ENCODE measurements around the gene LRRC41. TPM values are rescaled to one million over a fixed set of nuclear protein-coding genes. Genes with fewer than 3 reads are reported as not detected.
"Not testable (repeated sequence)": the region's sequence is repeated elsewhere in the genome, so short reads cannot be mapped to it uniquely, and the experiment has no call there.

LRRC41 gene
- total and polyA plus RNA-seq, 8 donors = 21.6 to 110 (median 42.7) TPM

DNA sequence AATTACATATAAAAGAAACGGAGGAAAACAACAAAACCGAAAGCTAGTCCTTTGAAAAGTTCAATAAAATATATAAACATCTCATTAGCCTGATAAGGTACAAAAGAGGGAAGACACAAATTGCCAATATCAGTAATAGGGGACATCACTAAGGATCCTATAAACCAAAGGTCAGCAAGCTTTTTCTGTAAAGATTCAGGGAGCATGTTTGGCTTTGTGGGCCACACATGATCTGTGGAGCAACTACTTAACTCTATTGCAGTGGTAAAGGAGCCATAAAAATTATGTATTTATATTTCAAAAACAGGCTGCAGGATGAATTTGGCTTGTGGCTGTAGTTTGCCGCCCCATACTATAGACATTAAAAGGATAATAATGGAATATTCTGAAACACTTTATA lies 31.7 kb upstream of the LRRC41 start:
- no peak overlapping the region for H3K4me3 ChIP-seq
- no peaks in the 10 kb centered on the region for H3K27me3 ChIP-seq
- DNase-seq = no peak
- no peaks in the 10 kb centered on the region for H3K36me3 ChIP-seq
- 82 to 95% (median 85%) methylated on average over 3 of the region's 3 CpGs for WGBS, 5 donors
- TF ChIP-seq EP300 (IDR thresholded peaks at IDR 0.05) (no peak), POLR2AphosphoS5 (IDR thresholded peaks at IDR 0.05) (no peak), POLR2A (IDR thresholded peaks at IDR 0.05) (no peak), CTCF (IDR thresholded peaks at IDR 0.05) (no peak)
- no peak overlapping the region for H3K27ac ChIP-seq
- H3K4me1 ChIP-seq = peaks cover 0 to 10% (median 4%) of the 10 kb centered on the region in 4 donors
- H3K9me3 ChIP-seq = no peaks in the 10 kb centered on the region
- intact Hi-C loops (cut with DNase I; ENCODE audit: low total_unique reads) = no loop called here

- intact Hi-C loops (cut with DNase I; ENCODE audit: low total_unique reads) = no loop called here
- DNase-seq = no peak
- no peaks in the 10 kb centered on the region for H3K4me1 ChIP-seq
- H3K9me3 ChIP-seq = no peaks in the 10 kb centered on the region
- TF ChIP-seq POLR2AphosphoS5 (IDR thresholded peaks at IDR 0.05) = no peak
- no peak for TF ChIP-seq EP300 (IDR thresholded peaks at IDR 0.05)
- no peak for TF ChIP-seq CTCF (IDR thresholded peaks at IDR 0.05)
- no peak for TF ChIP-seq POLR2A (IDR thresholded peaks at IDR 0.05)
- no peak overlapping the region for H3K27ac ChIP-seq
- H3K36me3 ChIP-seq = no peaks in the 10 kb centered on the region
- no peaks in the 10 kb centered on the region for H3K27me3 ChIP-seq
- WGBS, 5 donors = 71 to 92% (median 85%) methylated on average over 2 of the region's 2 CpGs
- H3K4me3 ChIP-seq = no peak overlapping the region
Observed at GRCh38 chr1:46334030-46334384, 30.6 kb upstream of the LRRC41 start.

GRCh38 chr1:46333300-46334029 lies 30.0 kb upstream of the LRRC41 start:
- intact Hi-C loops (cut with DNase I; ENCODE audit: low total_unique reads) = no loop called here
- Histone ChIP-seq H3K36me3 (no peaks in the 10 kb centered on the region), H3K9me3 (no peaks in the 10 kb centered on the region), H3K27ac (no peak overlapping the region), H3K27me3 (no peaks in the 10 kb centered on the region), H3K4me1 (no peaks in the 10 kb centered on the region), H3K4me3 (no peak overlapping the region)
- WGBS, 5 donors = 70 to 84% (median 74%) methylated on average over 7 to 9 of the region's 9 CpGs
- DNase-seq = peak in 1 of 2 donors; percentile 52
- no peak for TF ChIP-seq POLR2AphosphoS5 (IDR thresholded peaks at IDR 0.05)
- no peak for TF ChIP-seq POLR2A (IDR thresholded peaks at IDR 0.05)
- TF ChIP-seq EP300 (IDR thresholded peaks at IDR 0.05) = no peak
- TF ChIP-seq CTCF (IDR thresholded peaks at IDR 0.05) = no peak

GRCh38 chr1:46331786-46332540 lies 28.5 kb upstream of the LRRC41 start:
- H3K9me3 ChIP-seq; DNase-seq; intact Hi-C loops (cut with DNase I; ENCODE audit: low total_unique reads); H3K36me3 ChIP-seq; H3K4me3 ChIP-seq; H3K27me3 ChIP-seq; H3K4me1 ChIP-seq: not testable (repeated sequence)
- peak overlapping the region in 2 of 5 donors; percentile 27 to 38 for H3K27ac ChIP-seq
- WGBS, 5 donors = 70 to 83% (median 75%) methylated on average over 24 of the region's 24 CpGs

- H3K36me3 ChIP-seq; DNase-seq; H3K4me1 ChIP-seq; H3K4me3 ChIP-seq; H3K9me3 ChIP-seq; H3K27me3 ChIP-seq; intact Hi-C loops (cut with DNase I; ENCODE audit: low total_unique reads); H3K27ac ChIP-seq: not testable (repeated sequence)
- 83 to 89% (median 86%) methylated on average over 2 of the region's 2 CpGs for WGBS, 5 donors
Observed at GRCh38 chr1:46330381-46330780, 27.0 kb upstream of the LRRC41 start.

DNA sequence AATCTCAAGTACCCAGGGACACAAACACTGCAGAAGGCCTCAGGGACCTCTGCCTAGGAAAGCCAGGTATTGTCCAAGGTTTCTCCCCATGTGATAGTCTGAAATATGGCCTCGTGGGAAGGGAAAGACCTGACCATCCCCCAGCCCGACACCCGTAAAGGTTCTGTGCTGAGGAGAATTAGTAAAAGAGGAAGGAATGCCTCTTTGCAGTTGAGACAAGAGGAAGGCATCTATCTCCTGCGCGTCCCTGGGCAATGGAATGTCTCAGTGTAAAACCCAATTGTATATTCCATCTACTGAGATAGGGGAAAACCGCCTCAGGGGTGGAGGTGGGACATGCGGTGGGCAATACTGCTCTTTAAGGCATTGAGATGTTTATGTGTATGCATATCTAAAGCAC lies 26.4 kb upstream of the LRRC41 start:
- H3K4me1 ChIP-seq; H3K27me3 ChIP-seq; H3K36me3 ChIP-seq; H3K4me3 ChIP-seq; H3K27ac ChIP-seq; DNase-seq; H3K9me3 ChIP-seq; intact Hi-C loops (cut with DNase I; ENCODE audit: low total_unique reads): not testable (repeated sequence)
- 56 to 76% (median 70%) methylated on average over 5 to 7 of the region's 7 CpGs for WGBS, 5 donors

- intact Hi-C loops (cut with DNase I; ENCODE audit: low total_unique reads); H3K4me3 ChIP-seq; H3K36me3 ChIP-seq; H3K4me1 ChIP-seq; H3K27me3 ChIP-seq; H3K9me3 ChIP-seq; DNase-seq; H3K27ac ChIP-seq: not testable (repeated sequence)
- 90 to 95% (median 93%) methylated on average over 7 of the region's 7 CpGs for WGBS, 5 donors
Observed at GRCh38 chr1:46328182-46328581, 24.8 kb upstream of the LRRC41 start.

- 91 to 95% (median 94%) methylated on average over 11 of the region's 11 CpGs for WGBS, 5 donors
Observed at GRCh38 chr1:46325285-46326076, 22.1 kb upstream of the LRRC41 start.

More at GRCh38 chr1:46325285-46326076, 22.1 kb upstream of the LRRC41 start:
- H3K4me3 ChIP-seq; H3K9me3 ChIP-seq; H3K4me1 ChIP-seq; intact Hi-C loops (cut with DNase I; ENCODE audit: low total_unique reads); H3K27me3 ChIP-seq; H3K36me3 ChIP-seq; DNase-seq; H3K27ac ChIP-seq: not testable (repeated sequence)
